KOPT-K1 (cell line): ENCODE data around the gene REXO1.
A peak's percentile ranks its signal among the peaks of the same experiment; 100 is the strongest.

Experiments used
- H3K27ac ChIP-seq: fragments of 200-600 bp; sonication (generic); 2 replicates; pipeline ENCODE4 v1.5.1; 2016; ENCODE audit warnings: antibody characterized with exemption, mild to moderate bottlenecking, low read depth, low read length; ENCODE audit not compliant: poor library complexity, severe bottlenecking
- H3K36me3 ChIP-seq: fragments of 200-600 bp; sonication (generic); 2 replicates; pipeline ENCODE4 v1.5.1; 2017; ENCODE audit warnings: antibody characterized with exemption, mild to moderate bottlenecking, low read length, moderate library complexity; ENCODE audit not compliant: insufficient read depth
- H3K9me3 ChIP-seq: fragments of 200-600 bp; sonication (generic); 2 replicates; pipeline ENCODE4 v1.5.1; 2017; ENCODE audit warnings: antibody characterized with exemption, low read length, mild to moderate bottlenecking; ENCODE audit not compliant: insufficient read depth, poor library complexity, severe bottlenecking

REXO1 gene

DNA sequence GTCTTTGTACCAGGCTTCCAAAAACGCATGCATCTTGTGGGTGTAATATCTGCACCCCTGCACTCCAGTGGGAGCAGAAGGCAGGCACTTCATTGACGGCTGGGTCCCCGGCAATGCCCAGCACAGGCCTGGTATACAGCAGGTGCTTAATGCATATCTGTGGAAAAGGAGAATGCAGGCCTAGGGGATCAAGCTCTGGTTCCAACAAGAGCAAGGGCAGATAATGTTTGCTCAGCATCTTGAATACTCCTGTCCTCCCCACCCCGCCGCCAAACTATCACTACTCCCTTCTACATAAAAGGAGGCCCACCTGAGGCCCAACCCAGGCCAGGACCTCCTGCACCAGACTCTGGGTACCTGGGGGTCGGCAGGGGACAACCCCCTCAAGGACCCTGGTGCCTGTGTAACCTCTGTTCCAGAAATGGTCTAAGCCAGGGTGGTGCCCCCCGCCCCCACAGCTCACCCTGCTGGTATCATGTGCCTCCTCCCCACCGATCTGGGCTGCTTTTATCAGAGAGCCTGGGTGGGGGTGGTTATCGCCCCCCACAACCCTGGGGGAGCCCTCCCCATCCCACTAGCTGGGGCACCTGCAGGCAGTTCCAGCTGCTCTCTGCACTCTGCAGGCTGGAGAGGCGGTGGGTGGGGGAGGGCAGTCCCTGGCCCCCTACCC lies 10.3 kb upstream of the REXO1 start:
- Histone ChIP-seq H3K9me3 (no peaks in the 10 kb centered on the region), H3K36me3 (0 out of 2 replicates have a peak, but pooled peaks cover 3% of the 10 kb centered on the region), H3K27ac (peak overlapping the region; percentile 89)

DNA sequence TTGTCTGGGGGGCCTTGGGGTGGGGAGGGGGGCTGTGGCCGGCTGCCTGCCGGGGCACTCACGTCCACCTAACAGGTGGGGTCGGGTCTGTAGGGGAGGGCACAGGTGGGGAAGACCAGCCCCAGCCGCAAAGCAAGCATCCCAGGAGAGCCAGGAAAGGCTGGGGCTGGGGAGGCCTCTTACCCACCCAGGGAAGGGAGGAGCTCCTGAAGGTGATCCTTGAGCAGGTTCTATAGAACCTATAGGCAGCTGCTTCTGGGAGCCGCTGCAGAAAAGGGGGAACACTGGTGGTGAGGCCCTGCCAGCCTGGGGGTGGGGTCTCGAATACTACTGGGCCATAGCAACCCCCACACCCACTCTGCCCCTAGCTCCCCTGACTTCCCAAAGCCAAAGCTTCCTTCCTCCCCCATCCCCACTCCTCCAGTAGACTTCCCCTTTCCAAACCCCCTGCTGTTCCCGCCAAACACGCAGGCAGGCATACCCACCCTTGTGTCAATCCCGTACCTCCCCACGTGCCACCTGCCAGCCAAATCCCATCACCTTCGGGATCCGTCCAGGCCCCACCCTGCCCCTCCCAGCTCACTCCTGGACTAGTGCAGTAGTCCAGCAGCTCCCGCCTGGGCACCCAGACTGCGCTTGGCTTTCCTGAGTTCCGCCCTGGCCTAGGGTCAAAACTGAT lies 9.5 kb upstream of the REXO1 start:
- H3K27ac ChIP-seq = peak overlapping the region; percentile 89
- H3K9me3 ChIP-seq = no peaks in the 10 kb centered on the region
- H3K36me3 ChIP-seq = 0 out of 2 replicates have a peak, but pooled peaks cover 3% of the 10 kb centered on the region

- H3K27ac ChIP-seq = peak overlapping the region; percentile 89
- H3K36me3 ChIP-seq = 0 out of 2 replicates have a peak, but pooled peaks cover 3% of the 10 kb centered on the region
- H3K9me3 ChIP-seq = no peaks in the 10 kb centered on the region
Measured at GRCh38 chr19:1856698-1857603, 8.7 kb upstream of the REXO1 start.

DNA sequence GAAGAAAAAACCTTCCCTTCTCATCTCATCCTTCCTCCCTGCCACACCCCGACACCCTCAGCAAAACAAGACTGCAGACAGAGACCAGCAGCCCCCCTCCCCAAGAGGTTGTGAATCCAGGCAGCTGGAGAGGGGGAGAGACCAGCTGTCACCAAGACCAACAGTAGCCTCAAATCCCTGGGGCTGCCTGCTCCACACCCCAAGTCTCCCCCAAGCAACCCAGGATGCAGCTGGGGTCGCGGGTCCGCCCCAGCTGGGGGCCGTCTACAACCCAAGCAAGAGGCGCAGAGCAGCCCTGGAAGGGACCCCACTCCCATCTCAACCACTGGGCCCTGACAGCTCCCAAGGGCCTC lies 8.0 kb upstream of the REXO1 start:
- Histone ChIP-seq H3K36me3 (0 out of 2 replicates have a peak, but pooled peaks cover 3% of the 10 kb centered on the region), H3K27ac (peak overlapping the region; percentile 89), H3K9me3 (no peaks in the 10 kb centered on the region)

DNA sequence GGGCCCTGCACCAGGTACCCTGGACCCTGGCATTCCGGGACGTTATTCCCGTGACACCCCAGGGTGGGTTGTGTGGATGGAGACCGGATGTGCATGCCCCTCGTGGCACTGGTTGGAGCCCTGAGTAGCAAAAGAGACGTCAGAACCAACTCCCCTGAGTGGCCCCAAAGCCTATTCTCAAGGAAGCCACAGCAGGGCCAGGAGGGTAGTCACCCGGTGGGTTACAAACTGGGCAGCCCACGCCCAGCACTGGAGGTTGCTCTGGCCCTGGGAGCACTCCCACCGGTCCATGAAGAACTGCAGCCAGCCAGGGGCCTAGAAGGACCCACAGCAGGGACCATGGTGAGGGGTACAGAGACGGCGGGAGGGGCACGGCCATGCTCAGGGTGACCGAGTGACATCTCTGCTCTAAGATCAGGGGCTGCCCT lies 7.6 kb upstream of the REXO1 start:
- peak overlapping the region; percentile 89 for H3K27ac ChIP-seq
- 0 out of 2 replicates have a peak, but pooled peaks cover 3% of the 10 kb centered on the region for H3K36me3 ChIP-seq
- H3K9me3 ChIP-seq = no peaks in the 10 kb centered on the region

DNA sequence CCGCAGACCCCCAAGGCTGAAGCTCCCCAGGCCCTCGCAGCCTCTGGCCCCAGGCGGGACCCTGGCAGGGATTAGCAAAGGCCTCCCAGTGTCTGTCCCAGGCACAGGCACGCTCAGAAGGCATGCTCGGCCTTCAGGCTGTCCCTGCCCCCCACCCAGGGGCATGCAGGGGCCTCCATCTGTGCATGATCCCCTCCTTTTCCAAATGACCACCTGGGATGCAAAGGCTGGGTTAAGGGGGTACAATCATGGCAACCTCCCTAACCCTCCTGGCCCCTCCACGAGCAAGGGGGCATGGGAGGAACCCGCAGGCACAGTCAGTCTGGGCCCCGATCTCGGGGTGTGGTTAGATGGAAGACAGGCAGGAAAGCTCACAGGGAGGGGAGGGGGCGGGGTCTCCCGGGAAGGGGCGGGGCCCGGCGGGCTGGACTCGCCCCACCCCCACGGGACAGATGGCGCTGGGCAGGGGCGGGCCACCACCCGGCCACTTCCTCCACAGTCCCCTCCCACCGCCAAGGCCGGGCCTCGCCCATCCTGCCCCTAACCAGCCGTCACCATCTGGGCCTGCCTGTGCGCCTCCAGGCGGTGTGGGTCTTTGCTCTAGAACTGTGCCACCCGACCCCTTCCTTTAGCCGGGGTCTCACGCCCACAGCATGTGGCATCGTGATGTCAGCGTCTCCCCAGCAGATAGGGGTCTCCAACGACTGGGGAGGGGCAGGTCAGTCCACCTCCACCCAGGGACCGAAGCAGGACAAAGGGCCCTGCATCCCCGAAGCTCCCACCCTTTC lies 7.0 kb upstream of the REXO1 start:
- Histone ChIP-seq H3K36me3 (0 out of 2 replicates have a peak, but pooled peaks cover 3% of the 10 kb centered on the region), H3K27ac (peak overlapping the region; percentile 89)

GRCh38 chr19:1854542-1855039 lies 6.3 kb upstream of the REXO1 start:
- Histone ChIP-seq H3K36me3 (0 out of 2 replicates have a peak, but pooled peaks cover 3% of the 10 kb centered on the region), H3K27ac (peak overlapping the region; percentile 89), H3K9me3 (no peaks in the 10 kb centered on the region)

More for the DNA sequence above, 7.0 kb upstream of the REXO1 start:
- no peaks in the 10 kb centered on the region for H3K9me3 ChIP-seq

GRCh38 chr19:1854039-1854541 lies 5.8 kb upstream of the REXO1 start:
- Histone ChIP-seq H3K27ac (peak overlapping the region; percentile 89), H3K36me3 (0 out of 2 replicates have a peak, but pooled peaks cover 3% of the 10 kb centered on the region), H3K9me3 (no peaks in the 10 kb centered on the region)

- Histone ChIP-seq H3K9me3 (no peaks in the 10 kb centered on the region), H3K36me3 (0 out of 2 replicates have a peak, but pooled peaks cover 3% of the 10 kb centered on the region), H3K27ac (peak overlapping the region; percentile 89)
Measured at GRCh38 chr19:1853295-1854038, 5.2 kb upstream of the REXO1 start.

DNA sequence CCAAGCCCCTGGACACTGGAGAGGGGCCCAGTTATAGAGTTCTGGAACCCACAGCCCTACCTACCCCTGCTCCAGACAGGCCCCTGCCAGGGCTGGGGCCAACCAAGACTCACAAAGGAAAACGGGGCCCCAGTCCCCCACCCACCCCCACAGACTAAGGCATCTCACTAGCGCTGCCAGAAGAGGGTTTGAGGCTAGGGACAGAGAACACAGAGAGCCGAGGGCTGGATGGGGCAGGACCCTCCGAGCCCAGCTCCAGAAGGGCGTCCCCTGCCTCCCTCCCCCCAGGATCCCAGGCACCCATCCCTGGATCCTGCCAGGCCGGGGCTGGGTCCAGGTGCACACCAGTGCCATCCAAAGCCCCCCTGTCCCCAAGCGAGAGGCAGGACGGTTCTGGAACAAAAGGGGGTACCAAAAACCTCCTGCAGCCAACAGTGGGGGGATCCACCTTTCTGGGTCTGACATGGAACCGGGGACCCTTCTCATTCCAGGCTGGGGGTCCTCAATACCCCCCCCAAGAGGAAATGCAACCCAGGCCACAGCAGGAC lies 4.4 kb upstream of the REXO1 start:
- Histone ChIP-seq H3K9me3 (no peaks in the 10 kb centered on the region), H3K27ac (peak overlapping the region; percentile 89), H3K36me3 (0 out of 2 replicates have a peak, but pooled peaks cover 3% of the 10 kb centered on the region)

GRCh38 chr19:1851654-1852580 lies 3.6 kb upstream of the REXO1 start:
- 0 out of 2 replicates have a peak, but pooled peaks cover 3% of the 10 kb centered on the region for H3K36me3 ChIP-seq
- no peaks in the 10 kb centered on the region for H3K9me3 ChIP-seq
- H3K27ac ChIP-seq = peak overlapping the region; percentile 89

DNA sequence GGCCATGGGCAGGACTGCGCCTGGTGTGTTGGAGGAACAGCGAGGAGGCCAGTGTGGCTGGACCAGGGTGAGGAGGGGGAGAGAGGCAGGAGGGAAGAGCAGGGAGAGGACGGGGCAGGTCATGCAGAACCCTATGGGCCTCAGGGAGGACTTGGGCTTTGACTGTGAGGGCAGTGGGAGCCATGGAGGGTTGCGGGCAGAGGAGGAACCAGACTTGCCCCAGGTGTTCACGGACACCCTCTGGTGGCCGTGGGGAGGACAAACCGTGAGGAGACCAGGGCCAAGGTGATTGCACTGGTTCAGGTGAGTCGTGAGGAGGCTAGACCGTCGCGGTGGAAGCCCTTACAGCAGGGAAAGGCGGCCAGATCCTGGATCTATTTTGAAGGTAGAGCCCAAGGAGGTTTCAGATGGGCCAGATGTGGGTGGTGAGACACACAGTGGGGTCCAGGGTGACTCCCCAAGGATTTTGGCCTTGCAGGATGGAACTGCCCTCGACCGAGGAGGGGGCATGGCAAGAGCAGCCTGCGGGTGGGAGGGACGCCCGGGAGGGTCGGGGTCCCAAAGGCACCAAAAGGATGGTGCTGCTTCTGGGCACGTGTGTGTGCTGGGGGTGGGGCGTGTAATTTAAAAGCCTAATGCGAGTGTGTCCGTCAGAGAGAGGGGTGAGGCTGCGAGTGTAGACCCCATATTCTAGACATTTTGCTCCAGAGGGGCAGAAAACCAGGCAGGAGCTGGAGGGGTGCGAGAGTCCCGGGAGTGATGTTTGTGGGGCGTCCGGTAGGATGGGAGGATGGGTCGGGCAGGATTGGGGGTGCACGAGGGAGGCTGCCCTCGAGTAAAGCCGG lies 2.7 kb upstream of the REXO1 start:
- peaks cover 11% of the 10 kb centered on the region; the same call in 1 of the 2 replicates for H3K36me3 ChIP-seq
- H3K9me3 ChIP-seq = no peaks in the 10 kb centered on the region
- H3K27ac ChIP-seq = peak overlapping the region; percentile 89
